Kidney capillary endothelial cell (primary cell): ENCODE measurements around the gene CFAP300.

Source experiments
- DNase-seq: peaks from one replicate; pipeline ENCODE4 v3.0.0-alpha.2; 2018; ENCODE audit warnings: low spot score

Gene CFAP300

DNA sequence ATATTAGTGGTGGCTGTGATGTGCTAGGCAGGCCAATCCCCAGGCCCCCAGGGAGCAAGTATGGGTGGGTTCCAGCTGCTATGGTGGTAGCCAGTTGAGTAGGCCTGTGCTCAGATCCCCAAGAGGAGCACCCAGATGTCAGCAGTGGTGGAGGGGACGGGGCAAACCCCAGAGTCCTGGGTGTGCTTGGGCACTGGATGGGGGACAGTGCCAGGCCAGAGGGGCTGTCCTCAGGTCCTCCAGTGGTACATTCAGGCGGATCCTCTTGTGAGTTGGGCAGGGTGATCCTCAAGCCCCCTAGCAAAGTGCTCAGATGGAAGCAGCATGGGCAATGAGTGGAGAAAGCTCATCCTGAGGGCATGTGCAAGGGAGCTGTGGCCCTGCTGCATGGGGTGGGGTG is 26.0 kb downstream of the CFAP300 start:
- DNase-seq: no peak

DNA sequence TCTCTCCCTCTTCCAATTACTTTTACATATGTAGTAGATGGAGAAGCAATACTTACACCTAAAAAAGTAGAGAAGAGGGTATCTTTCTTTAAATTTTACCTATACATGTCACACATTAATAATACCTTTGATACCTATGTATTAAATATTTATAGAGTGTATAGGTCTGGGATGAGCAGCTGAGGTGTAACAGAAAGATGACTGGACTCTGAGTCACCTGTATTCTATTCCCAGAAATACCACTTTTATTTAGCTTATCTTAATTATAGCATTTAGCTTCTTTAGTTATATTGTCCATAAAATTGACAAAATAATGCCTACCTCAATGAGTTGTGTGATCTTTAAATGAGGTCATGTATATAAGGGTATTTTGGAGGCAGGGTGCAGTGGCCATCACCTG is 32.4 kb downstream of the CFAP300 start:
- no peak for DNase-seq

DNA sequence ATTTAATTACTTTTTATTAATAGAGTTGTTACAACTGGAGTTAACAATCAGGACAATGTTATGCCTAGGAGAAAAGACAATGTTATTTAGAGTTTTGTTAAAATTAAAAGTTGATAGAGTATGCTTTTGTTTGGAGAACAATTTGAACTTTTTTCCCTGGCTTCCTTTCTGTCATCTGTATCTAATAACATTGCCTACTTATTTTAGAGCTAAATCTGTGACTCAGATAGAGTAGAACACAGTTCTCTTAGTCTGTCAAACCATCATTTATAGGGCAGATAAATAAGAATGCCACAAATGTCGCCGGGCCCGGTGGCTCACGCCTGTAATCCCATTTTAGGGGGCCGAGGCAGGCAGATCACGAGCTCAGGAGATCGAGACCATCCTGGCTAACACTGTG is 34.1 kb downstream of the CFAP300 start:
- no peak for DNase-seq

DNA sequence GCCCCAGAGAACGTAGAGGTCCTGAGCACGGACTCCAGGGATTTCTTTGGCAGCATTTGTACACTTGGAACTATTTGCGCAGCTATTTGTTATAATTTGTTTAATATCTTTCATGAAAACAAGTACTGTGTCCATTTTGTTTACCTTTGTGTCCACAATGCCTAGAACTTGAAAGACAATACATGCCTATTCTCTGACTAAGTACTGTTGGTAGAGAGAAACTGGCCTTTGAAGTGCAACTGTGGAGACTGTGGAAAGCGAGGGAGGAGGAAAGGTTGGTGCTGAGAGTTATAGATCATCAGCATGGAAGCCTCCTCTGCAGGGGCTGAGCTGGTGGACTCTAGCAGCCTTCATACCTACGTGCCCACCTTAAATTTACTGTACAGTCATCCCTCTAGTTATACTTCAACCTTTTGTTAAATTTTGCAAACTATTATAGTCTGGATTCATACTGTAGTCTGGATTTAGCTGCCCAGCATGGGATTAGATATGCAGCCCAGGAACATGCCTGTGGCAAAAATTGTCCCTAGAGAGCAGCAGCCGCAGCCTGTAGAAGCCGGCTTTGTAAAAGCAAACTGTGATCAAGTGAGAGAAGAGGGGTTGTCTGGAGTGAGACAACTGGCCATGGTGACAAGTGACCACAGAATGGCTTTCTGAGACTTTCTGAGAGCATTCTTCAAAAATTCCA is 38.8 kb downstream of the CFAP300 start:
- DNase-seq: no peak

DNA sequence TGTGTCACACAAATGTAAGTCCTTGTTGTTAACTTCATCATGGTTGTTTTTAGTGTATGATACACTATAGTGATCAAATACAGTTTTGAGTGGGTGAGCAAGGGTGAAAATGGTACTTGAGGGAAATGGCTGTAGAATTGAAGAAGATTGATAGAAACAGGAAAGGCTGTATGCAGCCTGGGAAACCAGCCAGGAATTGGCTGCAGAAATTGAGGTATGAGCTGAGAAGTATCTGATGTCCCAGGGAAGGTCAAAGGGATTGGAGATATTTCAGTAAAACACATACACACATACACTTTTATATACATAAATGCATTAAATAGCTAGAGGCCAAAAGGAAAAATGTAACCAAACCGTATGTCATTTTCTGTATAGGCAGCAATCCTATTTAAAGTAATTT is 49.9 kb downstream of the CFAP300 start:
- DNase-seq: no peak

DNA sequence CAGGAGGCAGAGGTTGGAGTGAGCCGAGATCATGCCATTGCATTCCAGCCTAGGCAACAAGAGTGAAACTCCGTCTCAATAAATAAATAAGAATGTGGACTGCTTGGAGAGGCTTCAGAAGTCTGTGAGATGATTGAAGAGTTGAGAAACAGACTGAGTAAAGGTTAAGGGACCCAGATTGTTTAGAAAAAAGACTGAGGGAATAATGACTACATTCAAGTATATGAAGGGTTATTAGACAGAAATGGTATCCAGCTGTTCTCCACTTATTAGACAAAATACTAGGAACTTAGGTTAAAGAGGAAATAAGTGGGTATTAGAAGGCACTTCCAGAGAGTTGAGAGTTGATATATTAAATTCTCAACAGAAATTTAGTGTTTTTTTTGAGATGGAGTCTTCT is 52.5 kb downstream of the CFAP300 start:
- no peak for DNase-seq

DNA sequence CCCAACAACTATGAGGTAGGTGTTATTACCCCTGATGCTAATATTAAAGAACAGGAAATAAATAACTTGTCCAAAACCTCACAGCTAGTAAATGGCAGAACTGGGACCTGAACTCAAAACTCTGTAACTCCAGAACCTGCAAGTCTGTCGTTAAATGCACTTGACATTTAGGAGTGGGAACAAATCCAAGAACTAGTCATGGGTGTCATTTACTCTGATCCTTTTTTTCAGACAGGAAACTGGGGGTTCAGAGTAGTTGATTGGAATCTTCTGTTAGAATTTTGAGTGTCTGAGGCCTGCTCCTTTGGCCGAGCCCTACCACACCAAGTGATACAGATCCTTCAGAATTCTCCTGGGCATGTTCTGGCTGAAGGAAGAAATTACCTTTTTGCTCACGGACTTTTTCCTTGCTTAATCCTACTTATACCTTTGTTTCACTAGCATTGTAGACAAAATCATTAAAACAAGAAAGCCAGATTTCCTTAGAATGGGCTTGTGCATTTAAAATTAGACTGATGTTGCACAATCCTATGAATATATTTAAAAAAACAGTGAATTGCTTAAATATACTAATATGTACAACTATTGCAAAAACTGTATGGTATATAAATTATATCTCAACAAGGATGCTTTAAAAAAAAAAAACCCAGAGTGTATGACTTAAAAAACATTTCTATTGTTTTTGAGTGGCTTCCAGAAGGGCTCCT is 61.6 kb downstream of the CFAP300 start:
- DNase-seq: no peak

DNA sequence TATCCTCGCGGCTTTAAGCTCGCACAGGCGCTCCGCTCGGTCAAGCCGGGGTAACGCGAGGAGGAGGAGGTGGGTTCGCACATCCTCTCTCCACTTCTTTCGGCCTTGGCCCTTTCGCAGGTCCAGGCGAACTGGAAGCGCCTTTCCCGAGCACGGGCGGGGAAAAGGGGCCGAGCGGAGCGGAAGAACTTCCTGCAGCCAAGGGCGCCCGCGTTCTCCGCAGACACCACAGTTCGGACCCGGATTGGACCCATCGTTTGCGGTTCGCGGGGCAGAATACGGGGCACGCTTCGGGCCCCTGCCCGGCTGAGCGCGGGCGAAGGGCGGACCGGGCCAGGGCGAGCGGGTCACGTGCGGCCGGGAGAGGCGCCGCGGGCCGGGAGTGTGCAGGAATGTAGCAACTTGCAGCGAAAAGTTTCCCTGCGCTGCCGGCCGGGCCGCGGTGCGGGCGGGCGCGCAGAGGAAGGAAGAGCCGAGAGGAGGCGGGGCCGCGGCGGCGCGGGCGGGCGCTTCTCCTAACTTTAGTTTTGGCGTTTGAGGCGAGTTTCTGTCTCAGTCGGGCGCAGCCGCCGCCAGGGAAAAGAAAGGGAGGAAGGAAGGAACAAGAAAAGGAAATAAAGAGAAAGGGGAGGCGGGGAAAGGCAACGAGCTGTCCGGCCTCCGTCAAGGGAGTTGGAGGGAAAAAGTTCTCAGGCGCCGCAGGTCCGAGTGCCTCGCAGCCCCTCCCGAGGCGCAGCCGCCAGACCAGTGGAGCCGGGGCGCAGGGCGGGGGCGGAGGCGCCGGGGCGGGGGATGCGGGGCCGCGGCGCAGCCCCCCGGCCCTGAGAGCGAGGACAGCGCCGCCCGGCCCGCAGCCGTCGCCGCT is 62.9 kb downstream of the CFAP300 start, which contains the start of gene YAP1:
Gene YAP1, plus strand, starts transcription at position 552 of the 865 bp plus-strand sequence. CDS start 402 bp downstream, outside the sequence.
- DNase-seq: peak; percentile 80

DNA sequence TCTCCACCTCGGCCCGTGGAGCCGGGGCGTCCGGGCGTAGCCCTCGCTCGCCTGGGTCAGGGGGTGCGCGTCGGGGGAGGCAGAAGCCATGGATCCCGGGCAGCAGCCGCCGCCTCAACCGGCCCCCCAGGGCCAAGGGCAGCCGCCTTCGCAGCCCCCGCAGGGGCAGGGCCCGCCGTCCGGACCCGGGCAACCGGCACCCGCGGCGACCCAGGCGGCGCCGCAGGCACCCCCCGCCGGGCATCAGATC is 63.4 kb downstream of the CFAP300 start:
- DNase-seq: no peak

DNA sequence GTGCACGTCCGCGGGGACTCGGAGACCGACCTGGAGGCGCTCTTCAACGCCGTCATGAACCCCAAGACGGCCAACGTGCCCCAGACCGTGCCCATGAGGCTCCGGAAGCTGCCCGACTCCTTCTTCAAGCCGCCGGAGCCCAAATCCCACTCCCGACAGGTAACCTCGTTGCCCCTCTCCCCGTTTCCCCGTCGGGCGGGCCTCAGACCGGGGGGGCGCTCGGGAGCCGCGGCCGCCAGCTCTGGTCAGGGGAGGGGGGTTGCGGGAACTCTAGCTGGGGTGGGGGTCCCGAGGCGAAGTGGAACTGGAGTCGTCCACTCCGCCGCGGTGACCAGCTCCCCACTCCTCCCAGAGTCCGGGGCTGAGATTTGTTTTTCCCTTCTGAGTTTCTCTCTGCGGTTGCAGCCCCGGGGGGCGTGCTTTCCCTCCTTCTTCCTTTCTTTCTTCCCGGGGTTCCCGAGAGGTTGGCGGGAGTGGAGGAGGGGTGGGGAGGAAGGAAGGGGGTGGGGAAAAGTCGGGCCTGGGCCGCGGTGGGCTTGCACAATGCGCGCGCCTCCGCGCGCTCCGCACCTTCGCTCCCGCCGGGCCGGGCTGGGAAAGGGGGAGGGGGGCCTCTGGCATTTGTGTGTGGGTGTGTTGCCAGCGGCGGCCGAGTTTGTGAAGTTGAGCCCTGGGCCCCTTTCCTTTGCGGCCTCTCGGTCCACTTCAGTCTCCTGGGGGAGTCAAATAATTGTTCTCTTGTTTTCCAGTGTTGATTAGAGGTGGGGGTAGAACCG is 64.0 kb downstream of the CFAP300 start:
- no peak for DNase-seq

DNA sequence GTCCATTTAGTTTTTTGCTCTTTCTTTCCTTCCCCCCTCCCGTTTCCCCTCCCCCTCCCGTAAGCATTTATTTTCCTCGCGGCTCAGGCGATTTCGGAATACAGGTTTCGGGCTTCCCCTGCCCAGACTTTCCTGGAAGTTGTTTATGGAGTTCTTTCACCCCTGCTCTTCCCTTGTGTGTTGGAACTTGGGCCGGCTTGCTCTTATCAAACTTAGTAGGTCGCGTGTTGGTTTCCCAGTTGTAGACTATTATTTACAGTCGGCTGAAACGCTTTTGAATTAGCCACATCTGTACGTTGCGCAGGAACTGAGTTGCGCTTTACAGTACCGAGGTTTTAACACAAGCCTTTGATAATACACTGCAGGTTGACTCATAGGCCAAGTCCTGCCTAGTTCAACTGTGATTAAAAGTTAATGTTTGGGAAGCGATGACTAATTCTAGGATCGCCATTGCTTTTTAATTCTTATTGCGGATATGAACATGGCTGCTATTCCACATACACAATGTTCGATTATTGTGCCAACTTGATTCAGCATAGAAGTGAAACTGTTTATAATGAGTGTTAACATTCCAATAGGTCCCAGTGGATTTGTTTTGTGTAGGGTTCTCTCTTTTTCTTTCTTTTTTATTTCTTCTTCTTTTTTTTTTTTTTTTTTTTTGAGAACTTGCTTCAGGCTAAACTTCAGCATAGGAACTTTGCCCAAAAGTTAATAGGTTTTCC is 64.7 kb downstream of the CFAP300 start:
- DNase-seq: peak; percentile 93

DNA sequence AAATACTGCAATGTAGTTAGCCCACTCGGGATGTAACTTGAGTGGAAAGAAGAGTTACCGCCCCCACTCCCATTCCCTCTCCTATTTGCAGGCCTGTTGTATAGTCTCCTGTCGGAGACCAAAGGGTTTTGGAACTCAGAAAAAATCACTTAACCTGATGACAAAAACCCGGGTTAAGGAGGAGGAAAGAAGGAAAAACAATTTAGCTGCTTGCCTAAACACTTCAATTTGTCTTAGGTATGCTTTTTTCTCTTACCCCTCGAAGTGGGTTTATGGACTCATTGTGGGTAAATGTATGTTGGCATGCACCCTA is 65.2 kb downstream of the CFAP300 start:
- DNase-seq: no peak

DNA sequence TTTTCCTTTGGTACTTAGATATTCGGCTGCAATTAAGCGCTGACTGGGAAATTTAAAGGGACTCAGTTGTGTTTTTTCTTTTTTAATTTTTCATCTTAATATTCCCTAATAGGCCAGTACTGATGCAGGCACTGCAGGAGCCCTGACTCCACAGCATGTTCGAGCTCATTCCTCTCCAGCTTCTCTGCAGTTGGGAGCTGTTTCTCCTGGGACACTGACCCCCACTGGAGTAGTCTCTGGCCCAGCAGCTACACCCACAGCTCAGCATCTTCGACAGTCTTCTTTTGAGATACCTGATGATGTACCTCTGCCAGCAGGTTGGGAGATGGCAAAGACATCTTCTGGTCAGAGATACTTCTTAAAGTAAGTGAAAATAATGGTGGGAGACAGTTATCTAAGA is 66.8 kb downstream of the CFAP300 start:
- DNase-seq: no peak

DNA sequence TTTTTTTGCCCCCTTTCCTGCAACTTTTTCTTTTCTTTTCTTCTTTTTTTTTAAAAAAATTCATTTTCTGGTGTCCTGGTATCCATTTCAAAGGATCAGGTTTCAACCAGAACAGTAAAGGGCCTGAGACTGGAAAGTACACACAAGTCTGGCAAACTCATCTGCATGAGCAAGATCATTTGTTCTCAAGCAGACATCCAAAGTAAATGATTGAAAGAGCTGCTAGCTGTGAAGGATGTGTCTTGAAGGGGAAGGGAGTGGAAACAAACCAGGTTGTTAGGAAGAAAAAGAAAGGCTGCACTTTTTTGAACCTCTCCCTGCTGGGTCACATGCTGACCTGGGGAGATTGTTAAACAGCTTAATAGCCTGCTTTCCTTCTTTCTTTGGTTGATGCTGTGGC is 68.3 kb downstream of the CFAP300 start:
- no peak for DNase-seq

DNA sequence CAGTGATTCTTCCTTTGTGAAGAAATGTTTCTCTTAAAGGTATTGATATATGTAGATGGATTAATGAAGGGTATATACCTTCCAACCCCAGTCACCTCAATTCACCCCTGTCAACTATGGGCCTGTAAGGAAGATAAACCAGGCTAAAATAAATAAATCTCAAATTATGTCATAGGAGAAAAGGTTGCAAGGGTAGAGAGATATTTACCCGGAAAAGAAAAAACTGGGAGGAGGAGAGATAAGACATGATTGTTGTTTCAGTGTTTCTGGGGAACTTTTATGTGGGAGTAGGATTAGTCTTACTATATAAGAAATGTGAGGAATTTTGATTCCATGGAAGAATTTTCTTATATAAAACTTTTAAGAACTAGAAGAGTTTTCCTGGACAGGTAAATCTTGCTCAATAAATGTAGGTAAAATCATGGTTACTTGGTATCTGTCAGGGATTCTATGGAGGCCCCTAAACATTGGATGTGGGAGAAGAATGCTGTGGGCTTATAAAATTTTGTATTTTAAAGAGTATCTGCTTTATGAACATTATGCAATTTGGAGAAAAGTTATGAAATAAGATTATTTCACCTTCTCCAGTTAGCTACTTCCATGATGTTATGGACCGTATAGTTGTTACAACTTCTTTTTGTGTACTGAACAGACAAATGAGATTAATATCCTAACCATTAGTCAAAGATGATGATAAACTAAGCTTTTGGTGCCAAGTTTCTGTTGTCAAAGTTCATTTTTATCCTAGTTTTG is 69.4 kb downstream of the CFAP300 start:
- no peak for DNase-seq

DNA sequence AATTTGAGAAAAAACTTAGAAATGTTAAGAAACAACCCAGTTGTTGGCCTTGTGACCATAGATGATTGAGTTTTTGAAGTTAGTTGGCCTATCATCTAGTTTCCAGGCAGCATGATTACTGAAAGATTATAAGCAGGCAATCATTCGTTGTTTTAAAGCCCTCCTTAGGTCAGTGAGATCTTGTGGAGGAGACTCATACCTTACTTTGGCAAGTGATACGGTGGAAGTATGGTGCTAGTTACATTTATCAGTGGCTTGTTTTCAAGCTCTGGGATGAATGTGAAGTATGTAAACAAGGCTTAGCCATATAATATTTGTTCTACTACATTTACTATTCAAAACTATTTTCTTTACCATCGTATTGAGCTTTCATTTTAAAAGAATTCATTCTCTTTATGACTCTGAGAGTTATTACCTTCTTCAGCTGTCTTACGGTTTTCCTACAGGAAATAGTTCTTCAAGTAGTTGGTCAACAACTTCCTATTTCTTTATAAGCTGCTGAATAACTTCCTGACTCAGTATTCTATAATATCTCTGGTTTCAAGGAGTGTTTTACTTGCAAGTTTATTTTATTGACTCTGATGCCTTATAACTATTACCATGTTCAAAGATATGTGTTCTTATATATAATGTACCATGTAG is 70.4 kb downstream of the CFAP300 start:
- DNase-seq: peak; percentile 36

DNA sequence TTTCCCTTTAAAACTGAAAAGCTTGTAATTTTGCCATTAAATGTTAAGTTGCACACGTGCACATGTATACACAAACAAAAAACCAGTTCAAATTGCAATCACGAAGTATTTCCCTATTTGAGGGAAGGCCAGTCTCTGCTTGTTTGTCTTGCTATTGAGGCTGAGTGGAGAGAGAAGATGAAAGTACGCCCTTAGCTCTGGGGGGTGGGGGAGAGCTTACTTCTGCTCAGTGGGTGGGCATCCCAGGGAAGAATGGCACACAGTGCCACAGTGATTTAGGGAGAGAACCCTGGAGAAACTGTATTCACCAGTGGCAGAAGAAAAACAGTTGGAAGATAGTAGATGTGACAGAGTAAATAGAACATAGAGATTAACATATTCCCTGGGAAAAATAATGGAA is 71.7 kb downstream of the CFAP300 start:
- DNase-seq: no peak

DNA sequence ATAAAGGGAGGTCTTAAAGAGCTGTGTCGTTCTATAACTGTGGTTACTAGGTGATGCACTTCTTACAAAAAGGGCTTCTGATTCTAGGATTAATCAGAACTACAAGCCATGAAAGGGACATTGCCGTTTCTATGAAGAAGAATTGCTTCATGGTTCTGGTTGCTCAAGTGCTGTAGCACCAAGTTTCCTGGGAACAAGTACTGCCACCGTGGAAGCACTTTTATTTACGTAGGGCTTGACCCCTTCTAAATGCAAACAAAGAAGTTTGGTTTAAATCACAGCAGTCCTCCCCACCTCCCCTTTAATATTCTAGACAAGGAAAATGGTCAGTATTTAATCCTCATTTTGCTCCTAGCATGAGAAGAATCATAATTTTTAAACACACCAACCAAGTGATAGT is 72.8 kb downstream of the CFAP300 start:
- no peak for DNase-seq

DNA sequence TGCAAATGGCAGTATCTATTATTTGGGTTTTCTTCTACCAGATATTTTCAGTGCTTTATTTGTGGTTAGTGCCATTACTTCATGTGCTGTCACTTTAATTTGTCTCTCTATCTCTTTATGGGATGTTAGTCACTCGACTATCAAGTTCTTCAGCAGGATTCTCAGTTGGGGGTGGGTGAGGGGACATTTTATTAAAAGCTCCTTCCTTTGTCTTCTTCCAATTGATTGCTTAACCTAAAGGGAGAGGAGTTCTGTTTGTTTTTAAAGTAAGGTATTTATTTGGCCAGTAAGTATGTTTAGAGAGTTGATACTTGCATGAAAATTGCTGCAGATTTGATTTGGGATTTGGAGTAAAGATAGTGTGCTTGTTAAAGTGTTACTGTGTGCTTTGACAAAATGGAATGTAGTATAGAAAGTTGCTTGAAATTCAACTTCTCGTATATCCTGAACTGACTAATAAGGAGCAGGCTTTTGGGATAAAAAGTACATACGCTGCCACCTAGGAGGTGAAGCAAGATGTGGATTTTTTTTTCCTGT is 73.3 kb downstream of the CFAP300 start:
- DNase-seq: no peak

DNA sequence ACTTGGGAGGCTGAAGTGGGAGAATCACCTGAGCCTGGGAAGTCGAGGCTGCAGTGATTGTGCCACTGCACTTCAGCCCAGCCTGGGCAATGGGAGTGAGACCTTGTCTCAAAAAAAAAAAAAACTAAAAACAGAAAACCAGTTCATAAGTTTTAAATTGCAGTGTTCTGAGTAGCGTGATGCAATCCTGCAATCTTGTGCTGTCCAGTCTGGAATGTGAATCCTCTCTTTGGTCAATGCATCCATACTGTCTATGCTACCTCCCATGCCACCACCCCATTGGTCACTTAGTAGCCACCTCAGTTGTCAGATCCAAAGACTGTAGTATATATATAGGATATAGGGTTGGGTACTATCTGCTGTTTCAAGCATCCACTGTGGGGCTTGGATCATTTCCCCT is 74.1 kb downstream of the CFAP300 start:
- no peak for DNase-seq
